GM12892 (cell line): Measurements from ENCODE around the gene BFSP1.

Experiments
- POLR2A ChIP-seq: IDR thresholded peaks from 2 replicates; pipeline ENCODE4 v1.6.1; 2011; ENCODE audit warnings: low read depth, low read length, control low read depth
- POLR2AphosphoS5 ChIP-seq: IDR thresholded peaks from 2 replicates; pipeline ENCODE4 v1.6.1; 2011; ENCODE audit warnings: low read depth, low read length, control low read depth

DNA sequence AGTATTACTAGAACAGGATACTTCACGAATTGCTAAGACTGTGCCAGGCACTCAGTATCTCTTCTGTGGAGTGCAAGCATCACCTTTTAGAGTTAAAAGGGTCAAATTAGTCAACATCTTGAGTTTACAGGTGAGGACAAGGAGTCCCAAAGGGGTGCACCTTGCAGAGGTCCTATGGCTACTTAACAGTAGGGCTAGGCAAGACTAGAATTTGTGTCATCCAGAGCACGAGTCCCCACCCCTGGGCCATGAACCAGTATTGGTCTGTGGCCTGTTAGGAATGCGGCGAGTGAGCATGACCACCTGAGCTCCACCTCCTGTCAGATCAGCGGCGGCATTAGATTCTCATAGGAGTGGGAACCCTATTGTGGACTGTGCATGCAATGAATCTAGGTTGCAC, 28.2 kb upstream of the BFSP1 start:
- TF ChIP-seq POLR2AphosphoS5 (no peak), POLR2A (no peak)
